Measurements from ENCODE around the gene WDR36.

Gene WDR36

DNA sequence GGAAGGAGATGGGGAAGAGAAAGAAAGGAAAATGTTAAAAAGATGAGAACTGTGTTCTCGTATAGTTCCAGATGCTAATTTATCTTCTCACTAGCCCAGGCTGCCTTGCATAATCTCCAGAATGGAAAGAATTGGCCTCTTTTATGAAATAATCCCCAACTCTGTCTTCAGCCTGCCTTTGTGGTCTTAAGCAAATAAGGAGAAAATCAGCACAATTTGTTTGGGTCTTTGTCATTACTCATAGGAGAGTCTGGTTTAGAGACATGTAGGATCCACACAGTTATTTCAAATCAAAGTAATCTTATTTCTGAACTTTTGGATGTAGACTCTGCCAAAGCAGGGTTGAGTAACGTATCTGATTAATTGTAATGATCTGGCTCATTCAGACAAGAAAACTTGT, 81.3 kb downstream of the WDR36 start:
- Histone ChIP-seq H3K9me2 (replicated peaks; ENCODE audit: control insufficient read depth, low read length) (no peaks in the 10 kb centered on the region), H3K4me2 (ENCODE audit: low read length) (no peak overlapping the region), H3K4me3 (ENCODE audit: low read length) (no peak overlapping the region), H3F3A (ENCODE audit: control insufficient read depth, insufficient read depth) (no peaks in the 10 kb centered on the region), H3K79me2 (ENCODE audit: control insufficient read depth, low read length) (no peaks in the 10 kb centered on the region), H3K27me3 (ENCODE audit: control insufficient read depth, low read length) (no peaks in the 10 kb centered on the region), H3K36me3 (ENCODE audit: control insufficient read depth, low read length) (no peaks in the 10 kb centered on the region), H3K9me3 (ENCODE audit: control insufficient read depth, insufficient read depth, low read length) (no peaks in the 10 kb centered on the region), H3K27ac (ENCODE audit: low read depth, low read length) (no peak overlapping the region), H3K4me1 (ENCODE audit: control insufficient read depth, low read length) (no peaks in the 10 kb centered on the region), H4K20me1 (ENCODE audit: control insufficient read depth, insufficient read depth, low read depth, low read length) (no peaks in the 10 kb centered on the region)
- no peak for TF ChIP-seq EZH2phosphoT487 (IDR thresholded peaks at IDR 0.05; ENCODE audit: borderline replicate concordance, low read length)
- TF ChIP-seq, protein P1, sequence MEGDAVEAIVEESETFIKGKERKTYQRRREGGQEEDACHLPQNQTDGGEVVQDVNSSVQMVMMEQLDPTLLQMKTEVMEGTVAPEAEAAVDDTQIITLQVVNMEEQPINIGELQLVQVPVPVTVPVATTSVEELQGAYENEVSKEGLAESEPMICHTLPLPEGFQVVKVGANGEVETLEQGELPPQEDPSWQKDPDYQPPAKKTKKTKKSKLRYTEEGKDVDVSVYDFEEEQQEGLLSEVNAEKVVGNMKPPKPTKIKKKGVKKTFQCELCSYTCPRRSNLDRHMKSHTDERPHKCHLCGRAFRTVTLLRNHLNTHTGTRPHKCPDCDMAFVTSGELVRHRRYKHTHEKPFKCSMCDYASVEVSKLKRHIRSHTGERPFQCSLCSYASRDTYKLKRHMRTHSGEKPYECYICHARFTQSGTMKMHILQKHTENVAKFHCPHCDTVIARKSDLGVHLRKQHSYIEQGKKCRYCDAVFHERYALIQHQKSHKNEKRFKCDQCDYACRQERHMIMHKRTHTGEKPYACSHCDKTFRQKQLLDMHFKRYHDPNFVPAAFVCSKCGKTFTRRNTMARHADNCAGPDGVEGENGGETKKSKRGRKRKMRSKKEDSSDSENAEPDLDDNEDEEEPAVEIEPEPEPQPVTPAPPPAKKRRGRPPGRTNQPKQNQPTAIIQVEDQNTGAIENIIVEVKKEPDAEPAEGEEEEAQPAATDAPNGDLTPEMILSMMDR (IDR thresholded peaks at IDR 0.05; ENCODE audit: low read depth, low read length, poor library complexity, severe bottlenecking): no peak
